IMR-90 (cell line): ENCODE results near the gene SHE. TPM values are rescaled to one million over a fixed set of nuclear protein-coding genes. Genes with fewer than 3 reads are reported as not detected.
A peak's percentile ranks its signal among the peaks of the same experiment; 100 is the strongest.

ENCODE experiments used
- ATAC-seq: fragments of 200-7000 bp; cut with Tn5 transposase; 2 replicates; pipeline ENCODE4 v1.9.1; 2020; ENCODE audit warnings: low read depth, mild to moderate bottlenecking, moderate library complexity
- BruUV-seq: library from RNA; stranded (reverse); fragments of 400-500 nt; replicated peaks from 2 replicates; lab custom pipeline; 2021; lab: Mats Ljungman, UMichigan
- CTCF ChIA-PET: fragments of 300-600 bp; formaldehyde crosslinking; extraction: SDS; loops from one replicate; lab custom pipeline; 2021; ENCODE audit warnings: antibody characterized with exemption; lab: Yijun Ruan, JAX
- POLR2A ChIA-PET: fragments of 300-600 bp; sonication (Branson Sonifier 250); formaldehyde crosslinking; loops from one replicate; lab custom pipeline; 2022; ENCODE audit warnings: antibody characterized with exemption; ENCODE audit not compliant: unreplicated experiment; lab: Charles Lee
- DNase-seq: peaks from one replicate; pipeline ENCODE4 v3.0.0; 2013
- H2AFZ ChIP-seq: replicated peaks from 2 replicates; pipeline ENCODE3; 2013; ENCODE audit warnings: low read length, mild to moderate bottlenecking; ENCODE audit not compliant: poor library complexity
- H2AK5ac ChIP-seq: 2 replicates; pipeline ENCODE4 v1.6.1; 2013; ENCODE audit warnings: low read depth, low read length, inconsistent platforms
- H2AK9ac ChIP-seq: replicated peaks from 2 replicates; pipeline ENCODE3; 2013; ENCODE audit warnings: mild to moderate bottlenecking, low read depth, low read length, moderate library complexity; ENCODE audit not compliant: poor library complexity
- H2BK120ac ChIP-seq: 2 replicates; pipeline ENCODE4 v1.6.1; 2013; ENCODE audit warnings: low read depth, low read length, inconsistent platforms
- H2BK15ac ChIP-seq: 3 replicates; pipeline ENCODE4 v1.6.1; 2013; ENCODE audit warnings: low read depth, low read length, inconsistent platforms
- H2BK20ac ChIP-seq: 2 replicates; pipeline ENCODE4 v1.6.1; 2013; ENCODE audit warnings: low read depth, mild to moderate bottlenecking, inconsistent platforms, low read length, moderate library complexity
- H2BK5ac ChIP-seq: 2 replicates; pipeline ENCODE4 v1.6.1; 2013; ENCODE audit warnings: mild to moderate bottlenecking, low read depth, low read length, inconsistent platforms; ENCODE audit not compliant: poor library complexity, severe bottlenecking
- H3K14ac ChIP-seq: replicated peaks from 2 replicates; pipeline ENCODE4 v1.6.1; 2013; ENCODE audit warnings: low read depth, low read length, inconsistent platforms
- H3K18ac ChIP-seq: 2 replicates; pipeline ENCODE4 v1.6.1; 2013; ENCODE audit warnings: low read depth, low read length, control low read depth
- H3K23ac ChIP-seq: 2 replicates; pipeline ENCODE4 v1.6.1; 2013; ENCODE audit warnings: low read depth, low read length, inconsistent platforms
- H3K27ac ChIP-seq: 2 replicates; pipeline ENCODE4 v1.5.1; 2013; ENCODE audit warnings: mild to moderate bottlenecking, control low read depth, low read length; ENCODE audit not compliant: insufficient read depth
- H3K27me3 ChIP-seq: 2 replicates; pipeline ENCODE4 v1.6.1; 2013; ENCODE audit warnings: low read length; ENCODE audit not compliant: control insufficient read depth, insufficient read depth
- H3K36me3 ChIP-seq: 2 replicates; pipeline ENCODE4 v1.6.1; 2013; ENCODE audit warnings: low read length, mixed read lengths; ENCODE audit not compliant: control insufficient read depth, insufficient read depth
- H3K4ac ChIP-seq: 2 replicates; pipeline ENCODE4 v1.6.1; 2013; ENCODE audit warnings: low read depth, low read length, inconsistent platforms
- H3K4me1 ChIP-seq: 2 replicates; pipeline ENCODE4 v1.6.1; 2013; ENCODE audit warnings: low read length, mixed read lengths; ENCODE audit not compliant: control insufficient read depth, insufficient read depth
- H3K4me2 ChIP-seq: 2 replicates; pipeline ENCODE4 v1.6.1; 2013; ENCODE audit warnings: low read depth, mild to moderate bottlenecking, control low read depth, low read length, moderate library complexity
- H3K4me3 ChIP-seq: 2 replicates; pipeline ENCODE4 v1.5.1; 2013; ENCODE audit warnings: low read depth, mild to moderate bottlenecking, control low read depth, low read length, moderate library complexity; ENCODE audit not compliant: insufficient read depth
- H3K56ac ChIP-seq: 2 replicates; pipeline ENCODE4 v1.6.1; 2013; ENCODE audit warnings: low read length, inconsistent platforms; ENCODE audit not compliant: insufficient read depth; ENCODE audit errors: extremely low read depth
- H3K79me1 ChIP-seq, 2 experiments: 2 replicates each; pipeline ENCODE4 v1.6.1; 2013; ENCODE audit warnings: low read length in 2 of 2, inconsistent platforms in 1 of 2, low read depth in 1 of 2
- H3K9ac ChIP-seq: 2 replicates; pipeline ENCODE4 v1.6.1; 2013; ENCODE audit warnings: low read depth, low read length, control low read depth
- H3K9me1 ChIP-seq: 2 replicates; pipeline ENCODE4 v1.6.1; 2013; ENCODE audit warnings: low read length, inconsistent platforms; ENCODE audit not compliant: insufficient read depth
- H3K9me3 ChIP-seq: 2 replicates; pipeline ENCODE4 v1.6.1; 2013; ENCODE audit warnings: low read length; ENCODE audit not compliant: control insufficient read depth, insufficient read depth
- H4K20me1 ChIP-seq: 2 replicates; pipeline ENCODE4 v1.6.1; 2013; ENCODE audit warnings: low read length, inconsistent platforms; ENCODE audit not compliant: insufficient read depth
- H4K5ac ChIP-seq: 2 replicates; pipeline ENCODE4 v1.6.1; 2013; ENCODE audit warnings: mild to moderate bottlenecking, low read depth, low read length, control low read depth
- H4K8ac ChIP-seq, 2 experiments: 2 replicates each; pipeline ENCODE4 v1.6.1; 2013; ENCODE audit warnings: low read depth in 2 of 2, low read length in 2 of 2, control low read depth in 1 of 2, inconsistent platforms in 1 of 2
- H4K91ac ChIP-seq: 2 replicates; pipeline ENCODE4 v1.6.1; 2013; ENCODE audit warnings: low read depth, low read length, inconsistent platforms; ENCODE audit not compliant: insufficient read depth
- BHLHE40 ChIP-seq: fragments of 150-350 bp; IDR thresholded peaks from 2 replicates; pipeline ENCODE4 v1.6.1; 2016; ENCODE audit warnings: mild to moderate bottlenecking, low read depth, low read length
- CEBPB ChIP-seq: IDR thresholded peaks from 2 replicates; pipeline ENCODE4 v1.6.1; 2012; ENCODE audit warnings: low read depth, low read length, improper control_type of control experiment
- MAZ ChIP-seq: IDR thresholded peaks from 2 replicates; pipeline ENCODE4 v1.6.1; 2012; ENCODE audit warnings: low read depth, mild to moderate bottlenecking, low read length, improper control_type of control experiment, moderate library complexity, borderline replicate concordance
- RCOR1 ChIP-seq: IDR thresholded peaks from 2 replicates; pipeline ENCODE4 v1.6.1; 2012; ENCODE audit warnings: mild to moderate bottlenecking, low read length, improper control_type of control experiment; ENCODE audit not compliant: insufficient replicate concordance
- WGBS, 2 experiments: methylation state at CpG; one replicate each; pipeline versions ENCODE4 v1.1.5 to v1.1.7; 2013; ENCODE audit warnings: missing lambda C conversion rate in 2 of 2; ENCODE audit not compliant: insufficient read length in 1 of 2; ENCODE audit errors: extremely low coverage in 2 of 2; 5-methylcytosine and 5-hydroxymethylcytosine counted together
- dilution Hi-C: fragments of 300-500 bp; cut with HindIII; formaldehyde crosslinking; loops from one replicate; pipeline ENCODE4 v1.14.3; 2018; ENCODE audit warnings: low sequenced_read_pairs; ENCODE audit not compliant: unreplicated experiment
- in situ Hi-C: fragments of 300-500 bp; cut with MboI; formaldehyde crosslinking; loops from 3 replicates; pipeline ENCODE4 v1.14.3; 2019; ENCODE audit warnings: low sequenced_read_pairs, inconsistent platforms, mixed read lengths
- intact Hi-C: fragments of 100-400 bp; cut with micrococcal nuclease; formaldehyde crosslinking; loops from 2 replicates; pipeline ENCODE4 v1.10.0; 2022
- polyA plus RNA-seq, 3 experiments: library from polyadenylated mRNA; depleted of rRNA; stranded (reverse); fragments of >200 nt; gene quantifications; 2 replicates each; pipeline ENCODE4 v1.2.3, GENCODE V29; 2012; ENCODE audit warnings: low replicate concordance in 1 of 3
- total RNA-seq: library from RNA; depleted of rRNA; stranded (reverse); fragments of >200 nt; gene quantifications from 2 replicates; pipeline ENCODE4 v1.2.3, GENCODE V29; 2012
- TF ChIP-seq, protein P1 (sequence below): fragments of 150-350 bp; IDR thresholded peaks from 2 replicates; pipeline ENCODE4 v1.6.1; 2016; ENCODE audit warnings: low read depth, mild to moderate bottlenecking, low read length, moderate library complexity, borderline replicate concordance
- TF ChIP-seq, protein P2 (sequence below): fragments of 150-350 bp; IDR thresholded peaks from 2 replicates; pipeline ENCODE4 v1.6.1; 2017; ENCODE audit warnings: mild to moderate bottlenecking, antibody characterized with exemption, low read length, low read depth

Gene SHE
- total and polyA plus RNA-seq, 2 of the 4 experiments (the other 2 are of a cell fraction) = not detected

DNA sequence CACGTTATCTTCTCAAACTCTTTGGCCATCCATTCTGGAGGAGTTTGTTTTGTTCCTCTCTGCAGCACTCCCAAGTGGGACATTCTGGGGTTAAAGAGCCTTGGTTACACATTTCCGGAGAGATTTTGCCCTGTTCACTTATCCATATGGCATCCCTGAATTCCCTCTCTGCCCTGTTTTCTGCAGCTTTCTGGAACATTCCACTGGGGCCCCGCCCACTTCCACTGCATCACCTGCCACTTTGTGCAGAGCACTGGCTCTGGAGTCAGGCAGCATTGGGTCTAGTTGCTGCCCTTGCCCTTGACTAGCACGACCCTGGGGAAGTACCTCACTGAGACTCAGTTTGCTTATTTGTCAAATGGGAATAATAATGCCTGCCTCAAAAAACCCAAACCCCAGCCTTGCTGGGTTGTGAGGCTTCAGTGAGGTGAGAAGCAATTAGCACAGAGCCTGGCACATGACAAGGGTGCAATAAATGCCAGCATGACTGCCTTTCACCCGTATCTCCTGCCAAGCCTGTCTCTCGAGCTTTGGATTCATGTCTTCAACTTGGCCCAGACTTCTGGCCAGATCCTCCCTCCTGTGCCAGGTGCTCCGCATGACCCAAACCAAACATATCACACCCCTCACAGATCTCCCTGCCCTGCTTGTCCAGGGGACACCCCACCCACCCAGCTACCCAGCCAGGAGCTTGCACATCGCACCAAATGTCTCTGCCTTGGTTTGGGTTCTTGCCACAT, 58.8 kb downstream of the SHE start:
- ATAC-seq = no peak
- Histone ChIP-seq H3K79me1 (no peaks in the 10 kb centered on the region), H3K4me2 (no peak overlapping the region), H2AFZ (no peak overlapping the region), H4K20me1 (peaks cover 24% of the 10 kb centered on the region; the same call in 1 of the 2 replicates), H3K56ac (no peak overlapping the region), H3K27ac (no peak overlapping the region), H2BK15ac (no peak overlapping the region; the same call in 2 of the 3 replicates), H3K4me3 (no peak overlapping the region), H3K4ac (no peak overlapping the region; the same call in 1 of the 2 replicates), H4K91ac (peak overlapping the region; percentile 58), H3K9me1 (peaks cover 13% of the 10 kb centered on the region), H2AK9ac (peak overlapping the region; percentile 55), H3K36me3 (peaks cover 23% of the 10 kb centered on the region), H3K9ac (no peak overlapping the region), H3K9me3 (no peaks in the 10 kb centered on the region), H3K23ac (no peak overlapping the region), H2BK120ac (peak overlapping the region; percentile 46; the same call in 1 of the 2 replicates), H2BK20ac (no peak overlapping the region; the same call in 1 of the 2 replicates), H3K4me1 (peaks cover 28% of the 10 kb centered on the region), H3K27me3 (peaks cover 13% of the 10 kb centered on the region), H4K5ac (no peak overlapping the region), H2AK5ac (peak overlapping the region; percentile 83), H3K14ac (no peak overlapping the region), H4K8ac (no peak overlapping the region), H3K18ac (no peak overlapping the region), H2BK5ac (no peak overlapping the region)
- TF ChIP-seq RCOR1 (no peak), BHLHE40 (no peak), CEBPB (no peak), MAZ (no peak)
- TF ChIP-seq, protein P1, sequence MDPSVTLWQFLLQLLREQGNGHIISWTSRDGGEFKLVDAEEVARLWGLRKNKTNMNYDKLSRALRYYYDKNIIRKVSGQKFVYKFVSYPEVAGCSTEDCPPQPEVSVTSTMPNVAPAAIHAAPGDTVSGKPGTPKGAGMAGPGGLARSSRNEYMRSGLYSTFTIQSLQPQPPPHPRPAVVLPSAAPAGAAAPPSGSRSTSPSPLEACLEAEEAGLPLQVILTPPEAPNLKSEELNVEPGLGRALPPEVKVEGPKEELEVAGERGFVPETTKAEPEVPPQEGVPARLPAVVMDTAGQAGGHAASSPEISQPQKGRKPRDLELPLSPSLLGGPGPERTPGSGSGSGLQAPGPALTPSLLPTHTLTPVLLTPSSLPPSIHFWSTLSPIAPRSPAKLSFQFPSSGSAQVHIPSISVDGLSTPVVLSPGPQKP = no peak
- TF ChIP-seq, protein P2, sequence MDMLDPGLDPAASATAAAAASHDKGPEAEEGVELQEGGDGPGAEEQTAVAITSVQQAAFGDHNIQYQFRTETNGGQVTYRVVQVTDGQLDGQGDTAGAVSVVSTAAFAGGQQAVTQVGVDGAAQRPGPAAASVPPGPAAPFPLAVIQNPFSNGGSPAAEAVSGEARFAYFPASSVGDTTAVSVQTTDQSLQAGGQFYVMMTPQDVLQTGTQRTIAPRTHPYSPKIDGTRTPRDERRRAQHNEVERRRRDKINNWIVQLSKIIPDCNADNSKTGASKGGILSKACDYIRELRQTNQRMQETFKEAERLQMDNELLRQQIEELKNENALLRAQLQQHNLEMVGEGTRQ = no peak
- POLR2A ChIA-PET = interaction anchor here (0.6 kb wide), 1 partner anchor 499 kb away, joined by 3 read pairs; no protein-coding TSS in a partner anchor
- 100% methylated on average over 5 of the region's 8 CpGs; no CpG with 5 or more reads in 1 of the 2 experiments for WGBS, 2 experiments
- CTCF ChIA-PET = no interaction called here
- in situ Hi-C loops = no loop called here
- intact Hi-C loops = loop anchor here (10.0 kb wide), 1 partner anchor 169 kb away; the partner anchor contains the start of gene HAX1
- dilution Hi-C loops = no loop called here
- DNase-seq = no peak
- BruUV-seq = no TSS peak
